GM13976 (cell line): ENCODE data around the gene STK39.
A peak's percentile ranks its signal among the peaks of the same experiment; 100 is the strongest.

Experiments
- DNase-seq: peaks from one replicate; pipeline ENCODE4 v3.0.0; 2012; ENCODE audit warnings: low spot score
- in situ Hi-C: fragments of 300-500 bp; cut with MboI; formaldehyde crosslinking; loops from one replicate; pipeline ENCODE4 v1.12.0; 2022; ENCODE audit warnings: low sequenced_read_pairs, mixed read lengths, inconsistent platforms; ENCODE audit not compliant: unreplicated experiment
- TF ChIP-seq, protein P1 (sequence below): IDR thresholded peaks from 2 replicates; pipeline ENCODE4 v1.5.1; 2012; ENCODE audit warnings: borderline replicate concordance, mild to moderate bottlenecking; ENCODE audit not compliant: insufficient read depth; ENCODE audit errors: extremely low read depth, missing control alignments, control extremely low read depth

STK39 gene

DNA sequence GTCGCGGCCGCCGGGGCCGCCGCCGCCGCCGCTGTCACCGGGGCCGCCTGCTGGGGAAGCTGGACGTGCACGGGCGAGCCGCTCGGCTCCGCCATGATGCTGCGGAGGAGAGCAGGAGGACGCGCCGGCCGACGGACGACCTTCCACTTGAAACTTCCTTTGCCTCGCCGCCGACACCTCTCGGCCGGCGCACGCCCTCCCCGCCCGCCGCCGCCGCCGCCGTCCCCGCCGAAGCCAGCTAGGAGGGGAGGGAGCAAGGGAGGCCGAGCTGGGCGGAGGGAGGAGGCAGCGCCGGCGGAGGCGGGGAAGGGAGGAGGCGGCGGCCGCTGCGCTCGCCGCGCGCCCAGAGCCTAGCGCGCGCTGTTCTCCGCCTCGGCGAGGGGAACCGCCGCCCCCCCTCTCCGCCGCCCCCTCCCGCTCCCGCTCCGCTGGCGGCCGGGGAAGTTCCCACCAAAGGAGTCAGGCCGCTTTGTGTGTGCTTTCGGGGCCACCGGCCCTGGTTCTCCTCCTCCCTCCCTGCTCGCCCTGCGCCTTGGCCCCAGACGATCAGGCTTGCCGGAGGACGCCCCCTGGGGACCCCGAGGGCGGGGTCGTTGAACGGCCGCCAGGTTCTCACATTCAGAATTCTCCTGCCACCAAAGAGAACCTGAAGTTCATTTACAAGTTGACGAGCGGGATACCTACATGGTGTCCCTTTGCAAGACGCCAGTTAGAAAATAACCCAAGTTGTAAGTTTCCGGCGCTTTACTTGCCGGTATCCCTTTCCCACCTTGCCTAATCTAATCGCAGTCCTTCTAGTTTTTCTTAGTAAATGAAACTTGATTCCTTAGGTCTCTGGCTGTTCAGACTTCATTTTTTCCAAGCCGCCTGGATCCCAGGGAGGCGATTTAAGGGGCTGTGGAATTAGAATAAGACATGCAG is at the start of gene STK39:
STK39 (minus strand) TSS at position 255 of the 921 bp plus-strand sequence; CDS start at position 95, 160 bp downstream.
- in situ Hi-C loops, result no loop called here
- TF ChIP-seq, protein P1, sequence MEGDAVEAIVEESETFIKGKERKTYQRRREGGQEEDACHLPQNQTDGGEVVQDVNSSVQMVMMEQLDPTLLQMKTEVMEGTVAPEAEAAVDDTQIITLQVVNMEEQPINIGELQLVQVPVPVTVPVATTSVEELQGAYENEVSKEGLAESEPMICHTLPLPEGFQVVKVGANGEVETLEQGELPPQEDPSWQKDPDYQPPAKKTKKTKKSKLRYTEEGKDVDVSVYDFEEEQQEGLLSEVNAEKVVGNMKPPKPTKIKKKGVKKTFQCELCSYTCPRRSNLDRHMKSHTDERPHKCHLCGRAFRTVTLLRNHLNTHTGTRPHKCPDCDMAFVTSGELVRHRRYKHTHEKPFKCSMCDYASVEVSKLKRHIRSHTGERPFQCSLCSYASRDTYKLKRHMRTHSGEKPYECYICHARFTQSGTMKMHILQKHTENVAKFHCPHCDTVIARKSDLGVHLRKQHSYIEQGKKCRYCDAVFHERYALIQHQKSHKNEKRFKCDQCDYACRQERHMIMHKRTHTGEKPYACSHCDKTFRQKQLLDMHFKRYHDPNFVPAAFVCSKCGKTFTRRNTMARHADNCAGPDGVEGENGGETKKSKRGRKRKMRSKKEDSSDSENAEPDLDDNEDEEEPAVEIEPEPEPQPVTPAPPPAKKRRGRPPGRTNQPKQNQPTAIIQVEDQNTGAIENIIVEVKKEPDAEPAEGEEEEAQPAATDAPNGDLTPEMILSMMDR, result no peak
- peak; percentile 84 for DNase-seq

DNA sequence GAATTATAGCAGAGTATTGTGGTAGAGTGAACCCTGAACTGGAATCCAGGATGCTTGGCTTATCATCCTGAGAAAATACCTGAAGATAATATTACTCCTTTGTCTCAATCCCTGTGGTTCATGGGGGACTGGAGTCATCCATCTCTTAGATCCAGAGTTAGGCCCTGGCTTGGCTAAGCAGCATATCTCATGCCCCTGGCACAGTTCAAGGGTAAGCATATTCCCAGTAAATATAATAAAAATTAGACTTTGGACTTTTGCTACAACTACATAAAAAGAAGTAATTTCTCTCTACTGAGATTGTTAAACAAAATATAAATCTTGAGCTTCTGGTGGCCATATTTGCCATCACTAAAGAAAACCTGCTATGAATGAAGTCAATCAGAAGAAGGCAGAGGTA is 47.7 kb upstream of the STK39 start:
- no peak for DNase-seq
- TF ChIP-seq, protein P1, result no peak
- in situ Hi-C loops, result no loop called here

DNA sequence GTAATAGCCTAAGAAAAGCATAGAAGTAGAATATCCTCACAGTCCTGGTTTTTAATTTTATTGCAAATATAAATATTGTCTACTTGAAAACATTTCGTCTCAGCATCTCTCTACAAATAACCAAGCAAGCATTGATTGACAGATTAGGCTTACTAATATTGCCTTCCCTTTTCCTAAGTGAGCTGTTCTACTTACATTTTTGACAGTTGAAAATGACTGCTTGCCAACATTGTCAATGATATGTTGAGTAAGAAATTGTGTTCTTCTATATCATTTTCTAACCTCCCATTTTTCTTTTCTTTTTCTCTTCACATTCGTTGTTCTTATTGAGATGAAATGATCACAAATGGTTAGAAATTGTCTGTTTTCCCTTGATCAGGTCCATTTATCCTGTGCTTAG is 47.0 kb upstream of the STK39 start:
- in situ Hi-C loops, result no loop called here
- TF ChIP-seq, protein P1, result no peak
- no peak for DNase-seq

DNA sequence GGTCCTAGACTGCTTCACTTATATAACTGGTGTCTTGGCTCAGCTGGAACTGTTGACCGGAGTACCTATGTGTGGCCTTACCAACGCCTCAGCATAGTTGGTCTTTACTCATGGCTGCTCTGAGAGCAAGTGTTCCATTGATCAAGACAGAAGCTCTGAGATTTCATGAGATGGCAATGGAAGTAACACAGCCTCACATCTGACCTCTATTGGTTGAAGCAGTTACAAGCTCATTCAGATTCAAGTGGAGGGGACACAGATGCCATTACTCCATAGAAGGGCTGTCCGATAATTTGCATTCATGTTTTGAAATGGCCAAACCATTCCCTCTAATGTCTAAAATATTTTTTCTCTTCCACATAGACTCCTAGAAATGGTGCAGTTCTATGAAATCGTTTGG is 46.4 kb upstream of the STK39 start:
- DNase-seq, result no peak
- in situ Hi-C loops, result no loop called here
- TF ChIP-seq, protein P1, result no peak

DNA sequence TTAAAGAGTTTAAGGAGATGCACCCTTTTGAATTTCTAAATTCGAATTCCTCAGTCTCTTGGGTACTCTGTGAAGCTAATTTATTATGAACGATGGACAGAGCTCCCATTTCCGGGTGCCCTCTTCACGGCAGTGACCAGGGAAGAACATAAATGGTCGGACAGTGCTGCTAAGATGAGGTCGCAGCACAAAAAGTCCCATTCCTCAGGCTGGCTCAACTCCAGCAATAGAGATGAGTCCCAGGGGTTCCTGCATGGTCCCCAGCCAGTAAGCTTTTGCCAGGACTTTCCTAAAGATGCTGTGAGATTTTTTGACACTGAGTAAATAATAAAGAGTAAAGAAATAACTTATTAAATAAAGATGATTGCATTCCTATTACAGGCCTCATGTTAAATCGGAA is 43.0 kb upstream of the STK39 start:
- TF ChIP-seq, protein P1, result no peak
- DNase-seq, result no peak
- in situ Hi-C loops, result no loop called here

DNA sequence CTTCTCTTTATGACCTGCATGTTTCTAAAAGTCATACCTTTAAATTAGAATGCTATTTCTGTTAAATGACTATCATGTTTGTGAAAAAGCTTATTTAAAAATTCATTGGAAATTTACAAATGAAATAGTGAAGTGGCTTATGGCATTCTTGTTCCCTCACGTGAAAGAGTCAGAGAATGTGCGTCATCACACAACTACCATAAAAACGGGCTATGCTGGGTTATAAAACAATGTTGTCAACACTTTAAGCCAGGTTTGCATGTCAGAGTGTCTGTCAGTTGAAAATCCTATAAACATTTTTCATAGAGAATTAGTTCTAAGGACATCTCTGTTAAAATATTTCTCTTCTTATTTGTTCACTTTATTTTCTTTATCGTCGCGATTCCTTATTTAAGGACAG is 42.5 kb upstream of the STK39 start:
- no peak for DNase-seq
- in situ Hi-C loops, result no loop called here
- TF ChIP-seq, protein P1, result no peak
